Central memory CD4-positive, alpha-beta T cell (primary cell): ENCODE results near the gene MYB.
A peak's percentile ranks its signal among the peaks of the same experiment; 100 is the strongest.

ENCODE experiments used
- DNase-seq: peaks from one replicate; pipeline ENCODE4 v3.0.0; 2022

The MYB gene

GRCh38 chr6:135191508-135192255 is 10.6 kb downstream of the MYB start:
- DNase-seq: no peak

DNA sequence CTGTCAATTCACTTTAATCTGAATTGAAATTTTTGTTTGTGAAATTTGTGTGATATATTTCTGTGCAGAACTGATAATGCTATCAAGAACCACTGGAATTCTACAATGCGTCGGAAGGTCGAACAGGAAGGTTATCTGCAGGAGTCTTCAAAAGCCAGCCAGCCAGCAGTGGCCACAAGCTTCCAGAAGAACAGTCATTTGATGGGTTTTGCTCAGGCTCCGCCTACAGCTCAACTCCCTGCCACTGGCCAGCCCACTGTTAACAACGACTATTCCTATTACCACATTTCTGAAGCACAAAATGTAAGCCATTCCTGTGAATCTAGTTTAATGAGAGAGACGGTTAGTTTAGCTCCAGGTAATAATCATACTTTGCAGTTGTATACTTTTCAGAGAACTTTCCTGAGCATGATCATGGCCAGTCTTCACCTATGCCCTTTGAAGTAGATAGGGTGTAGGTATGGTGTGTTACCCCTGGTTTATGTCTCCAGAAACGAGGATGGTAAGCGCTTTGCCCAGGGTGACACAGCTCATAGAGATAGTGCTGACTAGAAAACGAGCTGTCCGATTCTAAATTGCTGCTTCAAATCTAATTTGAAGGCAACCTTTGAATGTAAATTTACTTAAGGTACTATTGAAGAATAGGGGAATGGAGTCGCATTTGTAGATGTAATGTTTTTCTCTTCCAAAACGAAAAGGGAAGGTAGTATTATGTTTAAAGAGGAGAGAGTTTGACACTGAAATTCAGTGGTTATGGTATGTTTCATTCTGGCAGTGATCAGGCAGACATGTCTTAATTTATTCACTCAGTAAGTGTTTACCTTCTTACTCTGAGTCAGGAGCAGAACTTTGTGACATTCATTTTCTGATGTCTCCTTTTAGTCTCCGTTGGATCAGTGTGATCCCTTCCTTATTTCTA is 11.4 kb downstream of the MYB start:
- no peak for DNase-seq

DNA sequence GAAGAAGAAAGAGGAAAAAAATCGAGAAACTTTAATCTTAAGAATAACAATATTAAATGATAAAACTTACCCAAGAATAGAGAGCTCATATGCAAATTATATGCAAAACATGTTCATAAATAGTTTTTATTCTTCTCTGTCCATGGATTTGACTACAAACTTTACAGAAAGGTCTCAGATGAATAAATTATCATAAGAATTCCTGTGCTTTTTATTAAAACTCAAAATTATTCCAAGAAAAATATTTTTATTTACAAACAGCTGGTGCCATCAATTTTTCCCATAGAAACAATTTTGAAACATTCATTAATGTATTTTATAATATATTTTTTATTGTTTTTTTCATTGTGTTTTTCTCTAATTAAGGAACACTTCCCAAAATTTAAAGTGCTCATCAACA is 12.1 kb downstream of the MYB start:
- no peak for DNase-seq

GRCh38 chr6:135195041-135195440 is 13.9 kb downstream of the MYB start:
- no peak for DNase-seq

GRCh38 chr6:135195522-135195921 is 14.4 kb downstream of the MYB start:
- no peak for DNase-seq

GRCh38 chr6:135196739-135197510 is 15.8 kb downstream of the MYB start:
- no peak for DNase-seq

GRCh38 chr6:135202836-135203235 is 21.7 kb downstream of the MYB start:
- DNase-seq: no peak

DNA sequence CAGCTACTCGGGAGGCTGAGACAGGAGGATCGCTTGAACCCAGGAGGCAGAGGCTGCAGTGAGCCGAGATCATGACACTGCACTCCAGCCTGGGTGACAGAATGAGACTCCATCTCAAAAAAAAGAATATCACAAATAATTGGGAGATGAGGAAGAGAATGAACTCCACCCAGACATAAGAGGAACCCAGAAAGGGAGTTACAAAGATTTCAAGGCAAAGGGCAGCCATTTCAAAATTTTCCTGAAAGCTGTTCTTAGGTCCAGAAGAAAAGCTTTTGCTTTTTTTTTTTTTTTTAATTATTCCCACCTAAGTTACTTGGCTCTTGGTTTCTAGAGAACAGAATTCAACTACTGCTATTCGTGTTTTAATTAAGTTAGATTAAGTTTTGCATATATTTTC is 23.8 kb downstream of the MYB start:
- no peak for DNase-seq

DNA sequence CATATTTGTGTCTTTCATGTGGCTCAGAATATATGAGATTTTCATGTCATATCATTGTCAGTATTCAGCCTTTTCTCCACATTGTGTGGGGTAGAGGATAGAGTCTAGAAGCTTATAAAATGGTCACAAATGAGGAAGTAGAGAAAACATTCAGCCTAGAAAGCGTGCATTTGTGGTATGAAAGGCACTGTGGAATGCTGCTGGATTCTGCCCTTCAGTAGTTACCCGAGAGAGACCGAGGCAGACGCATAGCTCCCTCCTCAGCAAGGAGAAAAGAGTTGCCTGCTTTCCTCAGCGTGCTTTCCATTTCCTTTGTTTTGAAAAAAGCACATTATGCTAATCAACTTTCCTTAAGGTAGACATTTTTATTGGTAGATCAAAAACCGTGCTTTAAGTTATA is 28.7 kb downstream of the MYB start:
- DNase-seq: peak; percentile 19

- DNase-seq: no peak
These were observed 29.7 kb downstream of the MYB start for GRCh38 chr6:135210632-135211305.

GRCh38 chr6:135211306-135211702 is 30.2 kb downstream of the MYB start:
- DNase-seq: no peak

GRCh38 chr6:135212020-135212806 is 31.1 kb downstream of the MYB start:
- DNase-seq: no peak

DNA sequence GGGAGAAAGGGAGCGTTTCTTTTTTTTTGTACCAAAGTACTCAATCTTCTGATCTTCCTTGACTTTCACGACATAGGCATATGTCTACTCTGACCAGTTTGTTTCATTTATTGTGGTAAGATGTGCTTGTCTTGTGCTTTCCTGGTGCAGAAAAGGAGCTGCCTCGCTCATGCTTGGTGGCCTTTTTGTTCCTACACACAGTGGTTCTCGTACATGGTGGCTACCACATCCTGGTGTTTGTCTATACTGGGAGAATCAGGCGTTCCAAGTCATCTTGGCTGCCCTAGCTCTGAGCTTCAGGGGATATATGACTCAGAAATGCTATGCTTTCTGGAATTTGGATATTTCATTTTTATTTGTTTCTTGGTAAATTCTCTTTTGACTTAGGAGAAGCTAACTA is 31.8 kb downstream of the MYB start:
- no peak for DNase-seq

DNA sequence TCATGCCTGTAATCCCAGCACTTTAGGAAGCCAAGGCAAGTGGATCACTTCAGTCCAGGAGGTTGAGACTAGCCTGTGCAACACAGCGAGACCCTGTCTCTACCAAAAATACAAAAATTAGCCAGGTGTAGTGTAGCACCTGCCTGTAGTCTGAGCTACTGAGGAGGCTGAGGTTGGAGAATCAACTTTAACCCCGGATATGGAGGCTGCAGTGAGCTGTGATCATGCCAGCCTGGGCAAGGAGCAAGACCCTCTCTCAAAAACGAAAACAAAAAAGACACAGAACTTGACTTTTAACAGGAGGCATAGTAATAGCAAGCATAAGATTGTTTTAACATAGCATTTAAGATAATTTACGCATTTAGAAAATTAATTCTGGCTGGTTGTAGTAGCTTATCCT is 32.5 kb downstream of the MYB start:
- no peak for DNase-seq

DNA sequence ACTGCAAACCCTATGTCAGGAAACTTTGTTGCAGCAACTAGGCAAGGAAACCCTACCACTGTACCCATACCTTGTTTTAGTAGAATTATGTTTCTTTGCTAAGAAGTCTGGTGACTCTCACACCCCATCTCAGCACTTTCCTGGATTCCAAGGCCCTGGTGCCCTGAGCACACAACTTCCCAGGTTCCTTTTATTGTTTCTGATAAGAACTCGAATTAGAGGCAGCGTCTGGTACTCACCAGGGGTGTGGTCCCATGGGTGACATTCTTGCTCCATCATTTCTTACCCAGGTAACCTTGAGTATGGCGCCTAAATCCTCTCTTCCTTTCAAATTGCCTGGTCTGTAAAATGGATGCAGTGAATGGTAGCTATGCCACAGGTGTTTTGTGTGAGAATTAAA is 34.1 kb downstream of the MYB start:
- DNase-seq: no peak

- DNase-seq: no peak
These were observed 34.5 kb downstream of the MYB start for GRCh38 chr6:135215563-135215962.

- no peak for DNase-seq
These were observed 36.6 kb downstream of the MYB start for GRCh38 chr6:135217663-135218062.

- no peak for DNase-seq
These were observed 38.2 kb downstream of the MYB start for GRCh38 chr6:135219346-135219745.

GRCh38 chr6:135221042-135221441 is 39.9 kb downstream of the MYB start:
- no peak for DNase-seq

GRCh38 chr6:135221505-135221904 is 40.4 kb downstream of the MYB start:
- DNase-seq: no peak

- no peak for DNase-seq
These were observed 41.5 kb downstream of the MYB start for GRCh38 chr6:135222623-135223022.
